Neural crest cell (in vitro differentiated cells): ENCODE measurements around the gene PLAC9. TPM values are rescaled to one million over a fixed set of nuclear protein-coding genes. Genes with fewer than 3 reads are reported as not detected.
"Not testable (repeated sequence)": the region's sequence is repeated elsewhere in the genome, so short reads cannot be mapped to it uniquely, and the experiment has no call there.

Source experiments
- DNase-seq: peaks from one replicate; pipeline ENCODE4 v3.0.0; 2021; ENCODE audit warnings: low read depth, mixed read lengths, low spot score
- H3K27ac Mint-ChIP-seq: one replicate; pipeline ENCODE4 v1.8.0; 2021; ENCODE audit warnings: mild to moderate bottlenecking, mixed read lengths; ENCODE audit not compliant: unreplicated experiment
- H3K27me3 Mint-ChIP-seq: 2 replicates; pipeline ENCODE4 v1.8.0; 2021; ENCODE audit warnings: low read depth, mild to moderate bottlenecking, mixed read lengths
- H3K36me3 Mint-ChIP-seq: 2 replicates; pipeline ENCODE4 v1.8.0; 2021; ENCODE audit warnings: low read depth, mild to moderate bottlenecking, mixed read lengths
- H3K4me1 Mint-ChIP-seq: 2 replicates; pipeline ENCODE4 v1.8.0; 2021; ENCODE audit warnings: mixed read lengths
- H3K4me3 Mint-ChIP-seq: one replicate; pipeline ENCODE4 v1.8.0; 2021; ENCODE audit warnings: mild to moderate bottlenecking, mixed read lengths
- H3K9me3 Mint-ChIP-seq: 2 replicates; pipeline ENCODE4 v1.8.0; 2021; ENCODE audit warnings: mixed read lengths
- total RNA-seq: library from RNA; stranded (reverse); gene quantifications from 2 replicates; pipeline ENCODE4 v1.2.1, GENCODE V29; 2021
- TF ChIP-seq, protein P1 (sequence below): fragments of 200-600 bp; sonication (generic); conservative IDR thresholded peaks from 2 replicates; pipeline ENCODE4 v1.5.0; 2021; ENCODE audit warnings: antibody characterized with exemption, mild to moderate bottlenecking

PLAC9 gene
- total RNA-seq, 1 donor from 2014 or later = 27.5 TPM

GRCh38 chr10:80122110-80122710 is 10.3 kb upstream of the PLAC9 start:
- no peaks in the 10 kb centered on the region for H3K36me3 Mint-ChIP-seq
- DNase-seq = no peak
- H3K4me3 Mint-ChIP-seq = no peak overlapping the region
- TF ChIP-seq, protein P1, sequence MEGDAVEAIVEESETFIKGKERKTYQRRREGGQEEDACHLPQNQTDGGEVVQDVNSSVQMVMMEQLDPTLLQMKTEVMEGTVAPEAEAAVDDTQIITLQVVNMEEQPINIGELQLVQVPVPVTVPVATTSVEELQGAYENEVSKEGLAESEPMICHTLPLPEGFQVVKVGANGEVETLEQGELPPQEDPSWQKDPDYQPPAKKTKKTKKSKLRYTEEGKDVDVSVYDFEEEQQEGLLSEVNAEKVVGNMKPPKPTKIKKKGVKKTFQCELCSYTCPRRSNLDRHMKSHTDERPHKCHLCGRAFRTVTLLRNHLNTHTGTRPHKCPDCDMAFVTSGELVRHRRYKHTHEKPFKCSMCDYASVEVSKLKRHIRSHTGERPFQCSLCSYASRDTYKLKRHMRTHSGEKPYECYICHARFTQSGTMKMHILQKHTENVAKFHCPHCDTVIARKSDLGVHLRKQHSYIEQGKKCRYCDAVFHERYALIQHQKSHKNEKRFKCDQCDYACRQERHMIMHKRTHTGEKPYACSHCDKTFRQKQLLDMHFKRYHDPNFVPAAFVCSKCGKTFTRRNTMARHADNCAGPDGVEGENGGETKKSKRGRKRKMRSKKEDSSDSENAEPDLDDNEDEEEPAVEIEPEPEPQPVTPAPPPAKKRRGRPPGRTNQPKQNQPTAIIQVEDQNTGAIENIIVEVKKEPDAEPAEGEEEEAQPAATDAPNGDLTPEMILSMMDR = no peak
- H3K27me3 Mint-ChIP-seq = no peaks in the 10 kb centered on the region
- H3K9me3 Mint-ChIP-seq = no peaks in the 10 kb centered on the region
- H3K27ac Mint-ChIP-seq = no peak overlapping the region
- H3K4me1 Mint-ChIP-seq = peaks cover 9% of the 10 kb centered on the region

GRCh38 chr10:80122746-80123145 is 9.8 kb upstream of the PLAC9 start:
- TF ChIP-seq, protein P1 = no peak
- no peak for DNase-seq
- peaks cover 9% of the 10 kb centered on the region for H3K4me1 Mint-ChIP-seq
- no peak overlapping the region for H3K4me3 Mint-ChIP-seq
- H3K27ac Mint-ChIP-seq = no peak overlapping the region
- H3K9me3 Mint-ChIP-seq = no peaks in the 10 kb centered on the region
- H3K36me3 Mint-ChIP-seq = no peaks in the 10 kb centered on the region
- no peaks in the 10 kb centered on the region for H3K27me3 Mint-ChIP-seq

DNA sequence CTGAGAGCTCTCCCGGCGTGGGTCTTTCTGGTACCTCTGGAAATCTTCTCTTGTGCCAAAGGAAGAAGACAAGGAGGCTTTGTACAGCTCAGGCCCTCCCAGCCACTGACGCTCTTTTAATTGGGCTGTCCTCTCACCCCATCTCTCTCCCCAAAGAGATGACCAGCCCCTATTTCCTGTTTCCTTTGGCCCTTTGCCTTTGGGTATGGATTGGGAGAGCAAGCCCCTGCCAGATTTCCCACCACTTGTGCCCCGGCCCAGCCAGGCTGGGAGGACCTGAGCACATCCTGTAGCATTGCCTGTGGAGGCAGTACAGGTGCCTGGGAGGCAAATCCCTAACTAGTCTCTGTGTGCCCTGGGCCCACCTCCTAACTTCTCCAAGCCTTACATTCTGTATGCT is 5.7 kb upstream of the PLAC9 start:
- H3K4me1 Mint-ChIP-seq = peaks cover 14% of the 10 kb centered on the region
- H3K36me3 Mint-ChIP-seq = no peaks in the 10 kb centered on the region
- H3K9me3 Mint-ChIP-seq = no peaks in the 10 kb centered on the region
- H3K4me3 Mint-ChIP-seq = peak overlapping the region; percentile 45
- no peak for DNase-seq
- TF ChIP-seq, protein P1 = no peak
- H3K27me3 Mint-ChIP-seq = peaks cover 10% of the 10 kb centered on the region
- peak overlapping the region; percentile 81 for H3K27ac Mint-ChIP-seq

DNA sequence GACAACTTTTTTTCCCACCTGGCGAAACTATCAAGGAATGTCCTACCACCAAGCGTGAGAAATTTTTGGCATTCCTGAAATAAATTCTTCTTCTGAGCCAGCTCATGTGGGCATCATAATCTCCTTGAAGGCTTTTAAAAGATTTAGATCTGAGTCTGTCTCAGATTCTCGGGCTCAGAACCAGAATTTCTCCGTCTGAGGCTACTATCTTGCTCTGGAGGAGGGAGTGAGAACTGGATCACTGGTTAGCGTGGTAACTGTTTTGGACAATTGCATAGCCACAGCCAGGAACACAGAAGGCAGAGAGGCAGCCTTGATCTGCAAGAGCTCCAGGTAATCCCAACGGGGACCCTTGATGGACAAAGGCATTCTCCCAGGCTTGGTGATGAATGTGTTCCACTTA is 1.0 kb upstream of the PLAC9 start:
- TF ChIP-seq, protein P1 = no peak
- H3K36me3 Mint-ChIP-seq = no peaks in the 10 kb centered on the region
- no peaks in the 10 kb centered on the region for H3K9me3 Mint-ChIP-seq
- H3K27ac Mint-ChIP-seq = no peak overlapping the region
- H3K27me3 Mint-ChIP-seq = peaks cover 35% of the 10 kb centered on the region
- no peak for DNase-seq
- H3K4me1 Mint-ChIP-seq = peaks cover 21% of the 10 kb centered on the region
- peak overlapping the region; percentile 70 for H3K4me3 Mint-ChIP-seq

DNA sequence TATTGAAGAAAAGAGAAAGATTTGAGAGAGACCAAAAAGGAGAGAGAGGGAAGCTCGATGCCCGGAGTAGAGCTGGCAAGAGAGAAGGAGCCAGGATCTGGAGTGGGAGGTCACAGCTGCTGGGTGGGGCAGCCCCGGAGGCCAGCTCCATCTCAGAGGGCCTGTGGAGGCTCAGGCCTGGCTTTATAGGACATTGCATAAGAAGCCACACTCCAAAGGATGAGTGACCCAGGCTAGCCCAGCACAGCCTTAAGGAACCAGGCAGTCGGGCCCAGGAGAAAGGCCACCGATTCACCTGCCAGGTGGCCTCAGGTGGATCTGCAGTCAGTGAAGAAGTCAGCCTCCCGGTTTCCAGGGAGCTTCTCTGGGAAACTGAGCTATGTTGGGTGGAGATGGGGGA is 676 bp downstream of the PLAC9 start:
- H3K27me3 Mint-ChIP-seq = peaks cover 35% of the 10 kb centered on the region
- peaks cover 34% of the 10 kb centered on the region for H3K4me1 Mint-ChIP-seq
- TF ChIP-seq, protein P1 = no peak
- H3K36me3 Mint-ChIP-seq = no peaks in the 10 kb centered on the region
- no peaks in the 10 kb centered on the region for H3K9me3 Mint-ChIP-seq
- DNase-seq = no peak
- peak overlapping the region; percentile 73 for H3K4me3 Mint-ChIP-seq
- no peak overlapping the region for H3K27ac Mint-ChIP-seq

GRCh38 chr10:80133687-80134086 is 1.2 kb downstream of the PLAC9 start:
- not testable (repeated sequence) for H3K36me3 Mint-ChIP-seq, H3K9me3 Mint-ChIP-seq, DNase-seq, H3K27ac Mint-ChIP-seq
- H3K4me3 Mint-ChIP-seq = peak overlapping the region; percentile 73
- peaks cover 35% of the 10 kb centered on the region for H3K27me3 Mint-ChIP-seq
- peaks cover 38% of the 10 kb centered on the region for H3K4me1 Mint-ChIP-seq
